Measurements from ENCODE around the gene CAMK1D.
"Not testable (repeated sequence)": the region's sequence is repeated elsewhere in the genome, so short reads cannot be mapped to it uniquely, and the experiment has no call there.

The CAMK1D gene

DNA sequence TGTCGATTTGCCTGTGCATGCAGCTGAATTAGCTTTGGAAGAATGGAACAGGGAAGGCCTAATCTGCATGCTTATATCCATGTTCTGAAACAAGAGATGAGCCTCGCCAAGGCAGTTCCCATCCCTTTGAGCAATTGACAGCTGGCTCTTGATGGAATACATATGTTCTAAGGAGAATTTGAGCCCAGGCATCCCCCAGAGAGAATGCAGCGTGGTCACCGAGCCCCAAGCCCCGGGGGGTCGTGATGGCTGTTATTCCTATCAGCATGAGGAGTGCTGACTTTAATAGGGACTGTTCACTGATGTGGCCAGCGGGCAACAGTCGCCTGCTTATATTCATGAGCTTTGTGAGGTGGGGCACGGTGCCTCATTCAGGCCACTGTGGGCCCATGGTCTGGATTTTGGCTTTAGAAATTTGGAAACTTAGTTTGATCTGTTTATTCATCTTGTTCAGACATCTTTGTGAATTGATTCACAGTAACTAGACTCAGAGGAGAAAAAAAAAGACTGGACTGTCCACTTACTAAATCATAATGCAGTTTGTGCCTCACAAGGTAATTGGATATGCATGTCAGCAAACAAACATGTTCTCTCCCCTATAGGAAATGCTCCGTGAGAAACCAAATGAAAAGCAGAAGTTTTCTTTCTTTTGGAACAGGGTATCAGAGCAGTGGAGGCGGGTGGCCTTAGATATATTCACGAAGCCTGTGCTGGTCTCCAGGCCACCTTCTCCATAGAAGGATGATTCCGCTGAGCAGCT, 447.2 kb downstream of the CAMK1D start:
- no peak for DNase-seq (ENCODE audit: low spot score)

DNA sequence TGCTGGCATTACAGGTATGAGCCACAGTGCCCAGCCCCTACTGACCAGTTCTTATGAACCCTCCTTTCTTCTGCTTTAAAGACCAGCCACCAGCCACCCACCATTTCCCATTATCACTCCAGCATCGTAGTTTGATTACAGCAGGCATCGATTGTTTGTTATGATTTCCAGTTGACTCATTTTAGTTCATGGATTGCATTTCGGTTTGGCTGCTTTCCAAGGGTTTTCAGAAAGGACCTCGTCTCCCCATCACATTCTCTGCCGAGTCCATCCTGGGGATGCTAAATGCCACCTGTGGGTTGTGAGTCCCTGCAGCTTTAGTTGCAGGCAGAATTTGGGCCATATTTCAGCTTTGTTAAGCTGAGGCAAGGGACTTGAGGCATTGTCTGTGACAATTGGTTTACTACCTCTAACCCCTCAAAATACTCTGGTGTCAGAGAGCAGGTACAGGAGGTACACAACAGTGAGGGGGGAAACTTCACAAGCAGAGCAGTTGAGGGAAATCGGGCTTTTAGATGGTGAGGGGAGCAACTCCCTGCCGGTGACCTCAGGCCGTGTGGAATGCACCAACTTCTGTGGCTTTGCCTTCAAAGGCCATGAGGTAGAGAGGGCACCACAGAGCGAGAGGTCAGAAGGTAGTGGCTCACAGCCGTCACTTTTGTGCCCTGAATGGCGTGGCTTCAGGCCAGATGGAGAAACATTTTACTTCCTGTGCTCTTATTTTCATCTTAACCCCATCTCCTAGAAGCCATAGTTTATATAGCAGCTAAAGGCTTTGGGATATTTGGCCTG, 448.3 kb downstream of the CAMK1D start:
- DNase-seq (ENCODE audit: low spot score): no peak

DNA sequence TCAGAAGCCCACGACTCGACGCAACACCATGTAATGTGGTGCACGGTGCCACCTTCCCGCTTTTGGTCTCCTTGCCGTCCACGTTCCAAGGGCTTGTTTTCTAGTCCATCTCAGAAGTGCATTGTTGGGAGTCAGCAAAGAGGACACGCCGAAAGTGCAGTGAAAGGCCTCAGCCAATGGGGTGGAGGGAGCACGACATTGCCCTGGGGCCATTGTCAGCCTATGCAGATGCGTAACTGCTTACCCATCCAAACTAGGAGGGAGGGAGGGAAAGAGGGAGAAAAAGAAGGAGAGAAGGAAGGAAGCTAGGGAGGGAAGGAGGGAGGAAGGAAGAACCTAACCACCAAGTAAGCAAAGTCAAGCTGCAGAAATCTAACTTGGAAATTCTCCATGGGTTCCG, 449.8 kb downstream of the CAMK1D start:
- no peak for DNase-seq (ENCODE audit: low spot score)

DNA sequence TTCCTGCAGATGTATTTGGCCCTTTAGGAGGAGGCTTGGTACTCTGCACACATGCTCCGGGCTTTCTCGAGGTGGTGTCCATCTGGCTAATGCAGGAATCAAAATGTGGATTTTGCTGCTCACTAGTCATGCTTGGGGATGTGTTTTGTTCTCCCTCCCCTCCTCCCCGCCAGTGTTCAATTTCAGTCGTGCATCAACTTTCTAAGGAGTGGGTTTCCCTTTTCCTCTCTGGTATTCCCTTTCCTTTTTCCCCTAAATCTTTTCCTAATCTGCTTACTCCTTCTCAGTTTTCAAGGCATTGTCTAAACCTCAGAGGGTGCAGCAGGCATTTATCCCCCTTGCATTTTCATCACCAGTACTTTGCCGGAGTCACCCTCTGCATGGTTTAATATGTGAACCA, 450.4 kb downstream of the CAMK1D start:
- DNase-seq (ENCODE audit: low spot score): no peak

GRCh38 chr10:12800302-12800701, 451.0 kb downstream of the CAMK1D start:
- no peak for DNase-seq (ENCODE audit: low spot score)

GRCh38 chr10:12801214-12802087, 452.1 kb downstream of the CAMK1D start:
- DNase-seq (ENCODE audit: low spot score): no peak

DNA sequence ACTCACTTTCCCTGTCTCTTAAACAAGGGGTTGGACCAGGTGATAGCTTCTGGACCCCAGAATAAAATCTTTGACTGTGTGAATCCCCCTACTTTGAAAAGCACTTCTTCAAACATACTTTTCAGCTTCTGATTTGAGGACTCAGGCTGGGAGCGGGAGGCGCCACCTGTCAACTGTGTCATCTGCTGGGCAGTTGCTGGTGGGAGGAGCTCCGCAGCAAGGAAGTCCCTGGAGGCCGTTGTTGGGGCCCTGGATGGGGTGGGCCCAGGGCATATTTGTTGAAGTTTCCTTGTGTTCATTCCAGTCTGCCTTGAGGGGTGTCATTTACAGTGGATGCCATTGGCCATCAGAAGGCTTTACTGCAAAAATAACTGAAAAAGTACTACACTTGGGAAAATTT, 454.4 kb downstream of the CAMK1D start:
- no peak for DNase-seq (ENCODE audit: low spot score)

DNA sequence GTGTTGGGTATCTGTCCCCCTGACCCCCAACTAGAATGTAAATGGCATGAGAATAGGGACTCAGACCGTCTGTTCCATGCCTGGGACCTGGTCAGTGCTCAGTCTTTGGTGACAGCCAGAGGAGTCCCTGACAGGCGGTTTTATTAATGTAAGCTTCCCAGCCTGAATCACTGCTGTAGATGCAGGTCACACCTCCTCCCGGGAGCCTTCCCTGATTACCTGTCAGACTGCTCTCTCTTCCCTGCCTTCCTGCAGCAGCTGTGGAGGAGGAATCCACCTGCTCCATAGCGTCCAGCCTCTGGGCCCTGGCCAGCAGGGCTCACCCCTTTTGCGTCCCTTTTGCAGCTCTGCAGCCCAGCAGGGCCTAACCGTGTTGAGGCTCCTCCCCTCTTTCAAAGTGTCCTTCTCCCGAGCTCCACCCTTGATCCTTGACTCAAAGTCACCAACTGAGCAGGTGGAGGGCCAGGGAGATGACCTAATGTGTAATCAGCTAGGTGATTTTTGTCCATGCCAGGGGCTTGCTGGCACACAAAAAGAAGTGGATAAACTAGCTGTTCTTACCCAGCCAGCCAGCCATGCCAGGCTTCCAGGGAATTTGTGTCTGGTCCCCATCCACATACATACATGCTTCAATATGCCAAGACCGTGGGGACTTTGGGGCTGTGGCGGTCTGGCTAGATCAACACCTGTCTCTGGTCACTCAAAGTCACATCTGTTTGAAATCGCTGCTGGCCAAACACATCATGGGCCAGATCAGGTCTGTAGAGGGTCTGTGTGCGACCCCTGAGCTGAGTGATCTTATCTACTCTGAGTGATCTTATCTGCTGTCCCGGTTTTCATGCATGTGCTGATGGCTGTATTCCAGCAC, 457.1 kb downstream of the CAMK1D start:
- no peak for DNase-seq (ENCODE audit: low spot score)

DNA sequence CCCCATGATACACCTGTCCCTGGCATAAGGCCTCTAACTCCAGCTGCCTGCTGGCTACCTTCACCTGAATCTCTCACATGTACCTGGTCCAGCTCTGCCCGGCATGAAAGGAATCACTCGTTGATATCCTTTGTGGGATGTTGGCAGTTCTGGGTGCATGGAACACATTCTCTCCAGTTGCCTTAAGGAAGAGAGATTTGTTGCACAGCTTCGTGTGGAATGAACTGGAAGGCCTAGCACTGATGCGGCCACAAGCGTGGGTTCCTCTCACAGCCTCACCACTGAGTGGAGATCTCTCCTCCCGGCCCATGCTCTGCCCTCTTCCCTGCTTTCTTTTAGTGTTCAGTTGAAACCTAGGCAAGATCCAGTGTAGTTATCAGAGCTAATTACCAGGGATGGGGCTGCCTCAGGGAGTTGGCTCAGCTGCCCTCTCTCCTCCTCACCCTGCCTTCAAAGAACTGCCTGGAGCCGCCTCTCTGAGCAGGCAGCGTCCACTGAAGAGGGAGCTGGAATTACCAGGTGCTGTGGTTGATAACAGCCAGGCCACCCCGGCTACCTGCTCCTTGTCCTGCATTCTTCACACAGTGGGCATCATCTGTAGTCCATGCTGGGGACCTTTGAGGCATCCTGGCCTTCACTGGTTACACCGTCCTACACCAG, 457.9 kb downstream of the CAMK1D start:
- no peak for DNase-seq (ENCODE audit: low spot score)

- no peak for DNase-seq (ENCODE audit: low spot score)
Measured at GRCh38 chr10:12808014-12808613, 458.8 kb downstream of the CAMK1D start.

DNA sequence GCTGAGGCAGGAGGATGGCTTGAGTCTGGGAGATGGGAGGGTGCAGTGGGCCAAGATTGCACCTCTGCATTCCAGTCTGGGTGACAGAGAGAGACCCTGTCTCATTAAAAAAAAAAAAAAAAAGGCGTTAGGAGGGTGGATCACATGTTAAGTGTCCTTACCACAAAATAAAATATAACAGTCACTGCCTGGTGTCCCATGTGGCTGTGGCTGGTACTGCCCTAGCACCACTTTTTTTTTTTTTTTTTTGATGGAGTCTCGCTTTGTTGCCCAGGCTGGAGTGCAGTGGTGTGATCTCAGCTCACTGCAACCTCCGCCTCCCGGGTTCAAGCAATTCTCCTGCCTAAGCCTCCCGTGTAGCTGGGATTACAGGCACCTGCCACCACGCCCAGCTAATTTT, 460.7 kb downstream of the CAMK1D start:
- DNase-seq (ENCODE audit: low spot score): not testable (repeated sequence)

DNA sequence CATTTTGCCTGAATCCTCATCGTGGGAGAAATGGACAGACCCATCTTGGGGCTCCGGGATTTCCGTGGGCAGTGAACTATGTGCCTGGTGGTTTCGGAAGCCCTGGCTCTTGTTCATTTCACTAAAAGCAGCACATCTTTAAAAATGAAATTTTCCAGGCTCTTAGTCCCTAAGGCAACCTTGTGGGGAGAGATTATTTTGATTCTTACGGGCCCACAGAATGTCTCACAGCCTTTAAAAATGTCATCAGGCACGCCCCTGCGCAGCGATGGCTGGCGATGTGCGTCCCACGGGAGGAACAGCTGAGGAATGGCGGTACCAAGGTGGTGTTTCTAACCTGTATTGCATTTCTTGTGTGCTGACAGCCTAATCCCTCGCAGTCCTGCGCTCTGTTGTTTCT, 462.5 kb downstream of the CAMK1D start:
- no peak for DNase-seq (ENCODE audit: low spot score)

GRCh38 chr10:12812571-12812970, 463.2 kb downstream of the CAMK1D start:
- no peak for DNase-seq (ENCODE audit: low spot score)

- DNase-seq (ENCODE audit: low spot score): no peak
Measured at GRCh38 chr10:12814166-12814565, 464.8 kb downstream of the CAMK1D start.

DNA sequence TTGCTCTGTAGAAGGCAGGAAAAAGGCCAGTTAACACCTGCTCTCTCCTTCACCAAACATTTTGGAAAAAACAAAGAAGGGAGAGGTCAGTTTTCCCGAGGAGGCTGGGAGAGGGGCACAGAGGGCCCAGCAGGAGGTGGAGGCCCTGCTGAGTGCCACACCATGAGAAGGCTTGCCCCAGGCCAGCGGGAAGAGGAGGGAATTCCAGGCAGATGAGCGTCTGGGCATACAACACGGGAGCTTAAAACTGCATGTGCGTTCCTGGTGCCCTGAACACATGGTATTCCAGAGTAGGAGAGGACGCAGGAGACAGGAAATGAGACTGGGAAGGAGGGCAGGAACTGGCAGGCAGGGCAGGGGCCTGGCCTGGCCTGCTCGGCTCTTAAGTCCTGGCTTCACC, 469.7 kb downstream of the CAMK1D start:
- DNase-seq (ENCODE audit: low spot score): no peak

- no peak for DNase-seq (ENCODE audit: low spot score)
Measured at GRCh38 chr10:12819656-12820055, 470.3 kb downstream of the CAMK1D start.

GRCh38 chr10:12822126-12822892, 473.0 kb downstream of the CAMK1D start:
- no peak for DNase-seq (ENCODE audit: low spot score)

DNA sequence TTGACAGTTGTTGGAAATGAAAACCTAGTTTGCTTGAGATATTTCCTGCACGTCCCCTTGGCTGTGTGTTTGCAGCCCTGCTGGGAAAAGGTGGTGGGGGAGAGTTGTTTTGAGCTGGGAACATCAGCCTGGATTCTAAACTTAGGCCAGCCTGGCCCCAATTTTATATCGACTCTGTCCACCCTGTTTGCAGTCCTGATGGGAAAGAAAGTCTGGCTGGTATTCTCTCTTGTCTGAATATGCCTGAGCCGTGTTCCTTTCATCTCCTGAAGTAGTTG, 473.5 kb downstream of the CAMK1D start:
- no peak for DNase-seq (ENCODE audit: low spot score)

DNA sequence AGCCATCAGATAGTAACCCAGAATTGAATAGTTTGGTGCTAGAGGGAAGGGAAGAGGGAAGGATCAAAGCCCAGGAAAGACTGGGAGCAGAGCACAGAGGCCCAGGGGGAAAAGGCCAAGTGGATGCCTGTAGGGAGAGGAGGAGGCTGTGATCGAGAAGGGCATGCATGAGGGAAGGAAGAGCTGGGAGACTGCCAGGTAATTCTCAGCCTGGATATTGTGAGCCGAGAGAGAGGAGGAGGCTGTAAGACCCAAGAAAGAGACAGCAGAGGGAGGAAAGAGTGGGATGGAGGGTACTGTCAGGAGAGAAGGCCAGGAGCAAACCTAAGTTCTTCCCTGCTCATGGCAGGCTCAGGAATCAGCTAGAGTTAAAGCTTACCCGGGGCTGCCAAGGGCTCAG, 474.0 kb downstream of the CAMK1D start:
- DNase-seq (ENCODE audit: low spot score): no peak

DNA sequence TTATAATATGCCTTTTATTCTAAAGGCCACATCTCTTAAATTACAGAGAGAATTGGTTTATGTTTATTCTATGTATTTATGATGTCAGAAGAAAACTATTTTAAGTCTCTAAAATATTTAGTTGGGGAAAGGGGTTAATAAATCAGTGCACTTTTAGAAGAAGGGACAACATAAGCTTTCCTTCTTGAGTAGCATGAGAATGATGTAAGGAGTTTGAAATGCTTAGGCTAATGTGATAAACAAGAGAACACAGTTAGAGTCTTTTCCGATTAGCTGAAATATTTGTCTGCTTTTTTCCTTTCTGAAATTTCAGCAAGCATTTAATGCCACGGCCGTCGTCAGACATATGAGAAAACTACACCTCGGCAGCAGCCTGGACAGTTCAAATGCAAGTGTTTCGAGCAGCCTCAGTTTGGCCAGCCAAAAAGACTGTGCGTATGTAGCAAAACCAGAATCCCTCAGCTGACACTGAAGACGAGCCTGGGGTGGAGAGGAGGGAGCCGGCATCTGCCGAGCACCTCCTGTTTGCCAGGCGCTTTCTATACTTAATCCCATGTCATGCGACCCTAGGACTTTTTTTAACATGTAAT, 476.0 kb downstream of the CAMK1D start:
- no peak for DNase-seq (ENCODE audit: low spot score)
